ENCODE results near the gene PLEKHB2. TPM values are rescaled to one million over a fixed set of nuclear protein-coding genes. Genes with fewer than 3 reads are reported as not detected.

Gene PLEKHB2
- total and polyA plus RNA-seq, 2 of the 8 experiments (the other 6 are each of a cell fraction or from before 2014, with no cell fraction given), result 42.4 to 54.8 TPM

- TF ChIP-seq CHD7 (IDR thresholded peaks at IDR 0.05; ENCODE audit: insufficient replicate concordance, low read length) (no peak), BRCA1 (IDR thresholded peaks at IDR 0.05; ENCODE audit: low read depth, low read length) (no peak), MAX (IDR thresholded peaks at IDR 0.05) (peak; percentile 59), SP1 (IDR thresholded peaks at IDR 0.05; ENCODE audit: low read depth, low read length) (0 out of 2 replicates have a peak, but pooled peaks have one; percentile 3), RAD21 (IDR thresholded peaks at IDR 0.05 in 1 of 2, conservative IDR thresholded peaks at IDR 0.05 in 1 of 2; ENCODE audit: low read depth in 2 of 2, low read length in 2 of 2) (no peak), JUND (IDR thresholded peaks at IDR 0.05; ENCODE audit: low read length) (no peak), RFX5 (IDR thresholded peaks at IDR 0.05; ENCODE audit: borderline replicate concordance, low read depth, low read length) (no peak), KDM4A (IDR thresholded peaks at IDR 0.05; ENCODE audit: low read depth, low read length, severe bottlenecking) (peak; percentile 36), SAP30 (IDR thresholded peaks at IDR 0.05; ENCODE audit: insufficient read depth, insufficient replicate concordance, low read length) (no peak)
These were observed 12.0 kb upstream of the PLEKHB2 start, which contains the start of gene FAM168B (continued) for GRCh38 chr2:131093006-131093695.
